Measurements from ENCODE around the gene TNFRSF14.

- TF ChIP-seq CTCF (IDR thresholded peaks at IDR 0.05) (no peak), POLR2A (IDR thresholded peaks at IDR 0.05) (no peak)
These were observed 38.0 kb downstream of the TNFRSF14 start for GRCh38 chr1:2594001-2594640.

All from lower leg skin (tissue), 3 donors.